SU-DHL-6 (cell line): ENCODE data around the gene ANKRD65.

Experiments
- CTCF ChIP-seq: fragments of 200-600 bp; sonication (generic); IDR thresholded peaks from one replicate; pipeline ENCODE4 v1.5.1; 2017; ENCODE audit warnings: antibody characterized with exemption, mild to moderate bottlenecking, low read length, moderate library complexity; ENCODE audit not compliant: insufficient read depth, poor library complexity, severe bottlenecking
- EZH2phosphoT487 ChIP-seq: fragments of 200-600 bp; sonication (generic), shearing (Covaris generic); conservative IDR thresholded peaks from 2 replicates; pipeline ENCODE4 v1.6.1; 2018; ENCODE audit warnings: mild to moderate bottlenecking, antibody characterized with exemption, low read length, moderate library complexity, mixed read lengths

DNA sequence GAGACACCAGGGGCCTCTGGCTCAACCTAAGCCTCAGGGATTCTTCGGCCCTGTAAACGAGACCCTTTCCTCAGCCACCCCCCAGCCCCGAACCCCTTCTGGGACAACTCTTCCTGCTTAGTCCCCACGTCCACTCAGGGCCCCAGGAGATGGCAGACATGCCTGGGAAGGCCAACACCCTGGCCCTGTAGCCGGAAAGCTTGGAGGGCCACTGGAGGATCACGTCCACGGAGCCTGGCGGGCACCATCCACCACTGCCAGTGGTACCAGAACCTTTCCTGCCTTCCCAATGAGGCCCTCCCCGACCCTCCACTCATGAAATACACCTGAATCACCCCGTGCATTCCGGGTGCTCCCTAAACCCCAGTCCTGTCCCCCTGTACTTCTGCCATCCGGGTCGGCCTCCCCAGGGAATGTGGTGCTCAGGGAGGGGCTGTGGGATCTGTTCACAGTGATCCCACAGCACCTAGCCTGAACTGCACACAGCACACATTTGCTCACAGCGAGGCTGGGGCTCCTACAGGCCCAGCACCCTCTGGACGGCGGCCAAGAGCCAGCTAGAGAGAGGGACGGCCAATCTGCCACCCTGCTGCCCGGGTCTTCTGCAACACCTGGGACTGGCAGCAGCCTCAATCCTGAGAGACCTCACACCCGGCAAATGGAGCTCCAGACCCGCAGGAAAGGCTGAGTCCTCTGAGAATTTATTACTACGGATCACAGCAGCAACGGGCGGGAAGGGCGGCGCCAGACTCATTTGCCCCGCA lies 47.8 kb downstream of the ANKRD65 start:
- TF ChIP-seq CTCF (no peak), EZH2phosphoT487 (no peak)
